ENCODE measurements around the gene YPEL5.

The YPEL5 gene

GRCh38 chr2:30190637-30191036 lies 43.8 kb downstream of the YPEL5 start:
- no peak for TF ChIP-seq CTCF (IDR thresholded peaks at IDR 0.05; ENCODE audit: low read depth, low read length)
- no peak overlapping the region for H3K4me3 ChIP-seq (replicated peaks in 1 of 2; ENCODE audit: low read depth in 2 of 2, low read length in 2 of 2)
- DNase-seq (ENCODE audit: low read depth in 2 of 2) = no peak

GRCh38 chr2:30191107-30191506 lies 44.3 kb downstream of the YPEL5 start:
- no peak overlapping the region for H3K4me3 ChIP-seq (replicated peaks in 1 of 2; ENCODE audit: low read depth in 2 of 2, low read length in 2 of 2)
- DNase-seq (ENCODE audit: low read depth in 2 of 2) = no peak
- no peak for TF ChIP-seq CTCF (IDR thresholded peaks at IDR 0.05; ENCODE audit: low read depth, low read length)

- no peak overlapping the region for H3K4me3 ChIP-seq (replicated peaks in 1 of 2; ENCODE audit: low read depth in 2 of 2, low read length in 2 of 2)
- DNase-seq (ENCODE audit: low read depth in 2 of 2) = no peak
- no peak for TF ChIP-seq CTCF (IDR thresholded peaks at IDR 0.05; ENCODE audit: low read depth, low read length)
Measured at GRCh38 chr2:30191819-30192271, 45.0 kb downstream of the YPEL5 start.

GRCh38 chr2:30192314-30192713 lies 45.5 kb downstream of the YPEL5 start:
- no peak for DNase-seq (ENCODE audit: low read depth in 2 of 2)
- TF ChIP-seq CTCF (IDR thresholded peaks at IDR 0.05; ENCODE audit: low read depth, low read length) = no peak
- no peak overlapping the region for H3K4me3 ChIP-seq (replicated peaks in 1 of 2; ENCODE audit: low read depth in 2 of 2, low read length in 2 of 2)

GRCh38 chr2:30193104-30193681 lies 46.4 kb downstream of the YPEL5 start:
- no peak for DNase-seq (ENCODE audit: low read depth in 2 of 2)
- no peak for TF ChIP-seq CTCF (IDR thresholded peaks at IDR 0.05; ENCODE audit: low read depth, low read length)
- H3K4me3 ChIP-seq (replicated peaks in 1 of 2; ENCODE audit: low read depth in 2 of 2, low read length in 2 of 2) = no peak overlapping the region

GRCh38 chr2:30194421-30194820 lies 47.6 kb downstream of the YPEL5 start:
- no peak for DNase-seq (ENCODE audit: low read depth in 2 of 2)
- TF ChIP-seq CTCF (IDR thresholded peaks at IDR 0.05; ENCODE audit: low read depth, low read length) = no peak
- no peak overlapping the region for H3K4me3 ChIP-seq (replicated peaks in 1 of 2; ENCODE audit: low read depth in 2 of 2, low read length in 2 of 2)

GRCh38 chr2:30195016-30195415 lies 48.2 kb downstream of the YPEL5 start:
- TF ChIP-seq CTCF (IDR thresholded peaks at IDR 0.05; ENCODE audit: low read depth, low read length) = no peak
- no peak overlapping the region for H3K4me3 ChIP-seq (replicated peaks in 1 of 2; ENCODE audit: low read depth in 2 of 2, low read length in 2 of 2)
- no peak for DNase-seq (ENCODE audit: low read depth in 2 of 2)

Measured in cardiac fibroblast (primary cell).